Retinal pigment epithelial cell (primary cell): ENCODE results near the gene NCOA3.

Experiments
- DNase-seq: peaks from one replicate; pipeline ENCODE4 v3.0.0-alpha.2; 2010; ENCODE audit warnings: low read depth
- H3K4me3 ChIP-seq: 2 replicates; pipeline ENCODE4 v1.5.1; 2011; ENCODE audit warnings: mild to moderate bottlenecking, low read length, control low read depth, moderate library complexity
- CTCF ChIP-seq: conservative IDR thresholded peaks from 2 replicates; pipeline ENCODE4 v1.5.1; 2011; ENCODE audit warnings: low read depth, low read length, control low read depth, inconsistent platforms

NCOA3 gene

DNA sequence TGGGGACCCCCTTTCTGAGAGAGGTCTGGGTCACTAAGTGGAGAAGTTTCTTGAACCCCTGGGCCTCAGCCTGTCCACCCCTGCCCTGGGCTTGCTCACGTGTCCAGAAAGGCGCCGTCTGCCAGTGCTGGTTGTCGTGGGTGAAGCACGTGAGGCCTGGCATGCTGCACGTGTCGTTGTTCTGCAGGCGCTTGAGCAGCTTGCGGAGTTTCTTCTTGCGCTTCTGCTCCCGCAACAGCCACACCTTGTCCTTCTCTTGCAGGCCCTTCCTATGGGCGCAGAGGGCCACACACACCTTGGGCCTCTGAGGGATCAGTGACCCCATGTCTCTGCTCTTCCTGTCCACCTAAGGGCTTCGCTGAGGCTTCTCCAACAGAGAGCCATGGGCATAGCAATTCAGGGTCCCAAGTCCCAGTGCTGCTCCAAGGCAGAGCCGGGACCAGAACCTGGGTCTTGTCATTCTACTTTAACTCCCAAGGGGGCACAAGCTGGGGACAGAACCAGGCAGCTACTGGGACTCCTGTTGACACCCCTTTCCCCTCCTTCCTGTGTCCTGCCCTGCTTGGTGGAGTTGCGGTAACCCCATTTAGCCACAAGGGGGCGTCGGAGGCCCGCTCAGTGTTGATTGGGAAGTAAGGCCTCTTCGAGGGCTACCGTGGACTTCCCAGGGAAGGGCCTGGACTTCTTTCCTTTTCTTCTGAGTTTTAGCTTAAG is 161.8 kb downstream of the NCOA3 start:
- no peak overlapping the region for H3K4me3 ChIP-seq
- no peak for DNase-seq
- peak; percentile 98 for TF ChIP-seq CTCF

- H3K4me3 ChIP-seq: no peak overlapping the region
- no peak for TF ChIP-seq CTCF
- no peak for DNase-seq
Measured at GRCh38 chr20:47664068-47664437, 162.4 kb downstream of the NCOA3 start.

GRCh38 chr20:47664744-47665143 is 163.1 kb downstream of the NCOA3 start:
- no peak for TF ChIP-seq CTCF
- DNase-seq: no peak

DNA sequence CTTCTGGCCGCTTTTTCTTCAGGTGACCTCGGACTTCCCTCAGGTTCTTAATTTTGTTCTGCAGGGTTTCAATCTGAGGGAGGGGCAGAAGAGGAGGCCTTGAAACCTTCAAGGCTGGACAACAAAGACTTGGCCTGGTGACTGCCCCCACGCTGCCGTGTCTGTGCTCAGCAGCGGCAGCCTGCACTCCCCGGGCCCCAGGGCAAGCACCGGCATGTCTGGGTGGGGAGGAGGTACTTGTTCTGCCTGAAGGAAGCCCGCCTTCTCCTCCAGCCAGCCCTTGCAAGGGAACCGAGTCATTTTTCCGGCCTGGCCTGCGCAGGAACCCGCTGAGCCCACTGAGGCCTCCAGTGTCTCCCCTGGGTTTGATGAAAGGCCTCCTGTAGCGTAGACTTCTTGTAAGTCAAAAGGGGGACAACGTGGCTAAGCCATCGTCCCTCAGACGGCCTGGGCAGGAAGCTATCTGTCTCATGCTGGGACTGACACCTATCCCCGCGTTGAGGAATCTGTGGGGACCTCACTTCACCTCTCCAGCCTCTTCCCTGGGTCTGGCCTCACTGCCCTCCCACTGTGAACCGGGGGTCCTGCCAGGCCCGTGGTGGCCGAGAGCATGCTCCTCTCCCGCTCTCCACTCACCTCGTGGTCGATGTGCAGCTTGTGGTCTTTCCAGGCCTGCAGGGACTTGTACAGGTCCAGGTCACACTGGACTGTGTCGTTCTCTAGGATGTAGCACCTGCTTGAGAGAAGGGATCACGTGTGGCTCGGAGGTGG is 163.7 kb downstream of the NCOA3 start:
- no peak overlapping the region for H3K4me3 ChIP-seq
- no peak for TF ChIP-seq CTCF
- DNase-seq: no peak

More at GRCh38 chr20:47664744-47665143, 163.1 kb downstream of the NCOA3 start:
- H3K4me3 ChIP-seq: no peak overlapping the region

DNA sequence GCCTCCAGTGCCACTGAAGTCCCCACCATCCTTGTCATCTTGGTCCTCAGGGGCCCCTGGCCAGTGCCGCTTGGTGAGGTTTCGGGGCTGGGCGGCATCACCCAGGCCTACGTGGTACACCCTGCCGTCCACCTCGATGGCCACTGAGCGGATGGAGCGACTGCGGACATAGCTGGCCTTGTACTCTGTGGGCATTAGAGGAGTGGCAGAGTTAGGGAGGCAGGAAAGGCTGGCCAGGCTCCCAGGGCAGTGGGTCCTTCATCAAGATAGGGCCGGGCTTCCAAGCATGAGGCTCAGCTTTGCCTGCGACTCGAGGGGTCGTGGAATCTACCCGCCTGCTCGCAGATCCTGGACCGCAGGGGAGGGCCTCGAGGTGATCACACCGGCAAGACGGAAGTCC is 164.6 kb downstream of the NCOA3 start:
- DNase-seq: no peak
- H3K4me3 ChIP-seq: no peak overlapping the region
- TF ChIP-seq CTCF: no peak

- TF ChIP-seq CTCF: no peak
- DNase-seq: no peak
- no peak overlapping the region for H3K4me3 ChIP-seq
Measured at GRCh38 chr20:47667086-47667485, 165.4 kb downstream of the NCOA3 start.
